Measurements from ENCODE around the gene ZBTB7C. TPM values are rescaled to one million over a fixed set of nuclear protein-coding genes. Genes with fewer than 3 reads are reported as not detected.

Gene ZBTB7C
- total and polyA plus RNA-seq, 2 of the 4 experiments (the other 2 are of a cell fraction) = not detected

- no peaks in the 10 kb centered on the region for H3K9me1 ChIP-seq (ENCODE audit: insufficient read depth, low read length)
- H4K20me1 ChIP-seq (ENCODE audit: insufficient read depth, low read length) = no peaks in the 10 kb centered on the region
- no peak overlapping the region for H2BK120ac ChIP-seq (ENCODE audit: low read depth, low read length)
- no peak overlapping the region for H4K5ac ChIP-seq (ENCODE audit: low read depth, low read length)
- H3K14ac ChIP-seq (replicated peaks; ENCODE audit: low read depth, low read length) = no peak overlapping the region
- DNase-seq (no peak), ATAC-seq (ENCODE audit: low read depth) (no peak)
- CTCF ChIA-PET = no interaction called here
- no peak overlapping the region for H3K4ac ChIP-seq (ENCODE audit: low read depth, low read length)
- H2BK15ac ChIP-seq (ENCODE audit: low read depth, low read length) = no peak overlapping the region
- H3K4me1 ChIP-seq (ENCODE audit: control insufficient read depth, insufficient read depth, low read length) = no peaks in the 10 kb centered on the region
- no peak overlapping the region for H2AK9ac ChIP-seq (replicated peaks; ENCODE audit: low read depth, low read length, poor library complexity)
- H3K56ac ChIP-seq (ENCODE audit: extremely low read depth, insufficient read depth, low read length) = no peak overlapping the region
- no peak overlapping the region for H3K9ac ChIP-seq (ENCODE audit: low read depth, low read length)
- H3K9me3 ChIP-seq (ENCODE audit: control insufficient read depth, insufficient read depth, low read length) = no peaks in the 10 kb centered on the region
- H4K91ac ChIP-seq (ENCODE audit: insufficient read depth, low read depth, low read length) = no peak overlapping the region
- H3K4me3 ChIP-seq (ENCODE audit: insufficient read depth, low read depth, low read length) = no peak overlapping the region
- no peak overlapping the region for H2AFZ ChIP-seq (replicated peaks; ENCODE audit: low read length, poor library complexity)
- H3K27me3 ChIP-seq (ENCODE audit: control insufficient read depth, insufficient read depth, low read length) = peaks cover 16% of the 10 kb centered on the region
- POLR2A ChIA-PET (ENCODE audit: unreplicated experiment) = no interaction called here
- H3K23ac ChIP-seq (ENCODE audit: low read depth, low read length) = no peak overlapping the region
- intact Hi-C loops (cut with micrococcal nuclease) = no loop called here
- dilution Hi-C loops (cut with HindIII; ENCODE audit: low sequenced_read_pairs, unreplicated experiment) = no loop called here
- no TSS peak for BruUV-seq (replicated peaks)
- no peak overlapping the region for H2AK5ac ChIP-seq (ENCODE audit: low read depth, low read length)
- H3K4me2 ChIP-seq (ENCODE audit: low read depth, low read length) = no peak overlapping the region
- H3K79me1 ChIP-seq (ENCODE audit: low read depth in 1 of 2, low read length in 2 of 2) = no peaks in the 10 kb centered on the region
- H4K8ac ChIP-seq (ENCODE audit: low read depth in 2 of 2, low read length in 2 of 2) = no peak overlapping the region
- TF ChIP-seq, protein P1, sequence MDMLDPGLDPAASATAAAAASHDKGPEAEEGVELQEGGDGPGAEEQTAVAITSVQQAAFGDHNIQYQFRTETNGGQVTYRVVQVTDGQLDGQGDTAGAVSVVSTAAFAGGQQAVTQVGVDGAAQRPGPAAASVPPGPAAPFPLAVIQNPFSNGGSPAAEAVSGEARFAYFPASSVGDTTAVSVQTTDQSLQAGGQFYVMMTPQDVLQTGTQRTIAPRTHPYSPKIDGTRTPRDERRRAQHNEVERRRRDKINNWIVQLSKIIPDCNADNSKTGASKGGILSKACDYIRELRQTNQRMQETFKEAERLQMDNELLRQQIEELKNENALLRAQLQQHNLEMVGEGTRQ (IDR thresholded peaks at IDR 0.05; ENCODE audit: low read depth, low read length) = no peak
- TF ChIP-seq MAFK (IDR thresholded peaks at IDR 0.05; ENCODE audit: low read depth, low read length) (no peak), RAD21 (IDR thresholded peaks at IDR 0.05; ENCODE audit: low read length) (no peak), SMC3 (IDR thresholded peaks at IDR 0.05; ENCODE audit: low read depth, low read length) (no peak), POLR2A (IDR thresholded peaks at IDR 0.05; ENCODE audit: low read depth, low read length) (no peak)
- 70% methylated on average over 2 of the region's 7 CpGs; no CpG with 5 or more reads in 1 of the 2 experiments for WGBS, 2 experiments (ENCODE audit: extremely low coverage in 2 of 2, insufficient read length in 1 of 2)
- H3K18ac ChIP-seq (ENCODE audit: low read depth, low read length) = no peak overlapping the region
- H2BK5ac ChIP-seq (ENCODE audit: low read depth, low read length, poor library complexity, severe bottlenecking) = no peak overlapping the region
- H3K36me3 ChIP-seq (ENCODE audit: control insufficient read depth, insufficient read depth, low read length) = no peaks in the 10 kb centered on the region
- in situ Hi-C loops (cut with MboI; ENCODE audit: low sequenced_read_pairs) = no loop called here
- no peak overlapping the region for H3K27ac ChIP-seq (ENCODE audit: insufficient read depth, low read length)
- no peak overlapping the region for H2BK20ac ChIP-seq (ENCODE audit: low read depth, low read length)
Measured at GRCh38 chr18:48371854-48372602, 37.2 kb downstream of the ZBTB7C start.
